ENCODE measurements around the gene PHF1.
A peak's percentile ranks its signal among the peaks of the same experiment; 100 is the strongest.
"Not testable (repeated sequence)": the region's sequence is repeated elsewhere in the genome, so short reads cannot be mapped to it uniquely, and the experiment has no call there.

Gene PHF1

GRCh38 chr6:33391922-33392594 is 18.8 kb upstream of the PHF1 start:
- DNase-seq, result no peak

- no peak for DNase-seq
Observed at GRCh38 chr6:33392595-33392948, 18.2 kb upstream of the PHF1 start.

GRCh38 chr6:33392979-33393378 is 17.8 kb upstream of the PHF1 start:
- no peak for DNase-seq

DNA sequence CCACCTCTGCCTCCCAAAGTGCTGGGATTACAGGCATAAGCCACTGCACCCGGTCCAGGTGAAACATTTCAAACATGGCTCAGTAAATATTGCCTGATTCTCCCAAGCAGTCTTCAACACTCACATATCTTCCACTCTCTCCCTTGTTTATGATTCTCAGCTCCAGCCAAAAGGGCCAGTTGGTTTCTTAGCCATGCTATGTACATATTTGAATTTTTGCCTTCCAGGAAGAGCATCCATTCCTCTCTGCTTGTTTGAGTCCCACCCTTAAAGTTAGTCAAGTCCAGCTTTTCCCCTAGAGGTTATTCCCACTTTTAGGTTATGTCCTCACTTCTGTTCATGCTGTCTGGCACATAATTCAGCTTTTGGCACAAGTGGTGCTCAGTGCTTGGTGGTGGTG is 13.3 kb upstream of the PHF1 start:
- no peak for DNase-seq

DNA sequence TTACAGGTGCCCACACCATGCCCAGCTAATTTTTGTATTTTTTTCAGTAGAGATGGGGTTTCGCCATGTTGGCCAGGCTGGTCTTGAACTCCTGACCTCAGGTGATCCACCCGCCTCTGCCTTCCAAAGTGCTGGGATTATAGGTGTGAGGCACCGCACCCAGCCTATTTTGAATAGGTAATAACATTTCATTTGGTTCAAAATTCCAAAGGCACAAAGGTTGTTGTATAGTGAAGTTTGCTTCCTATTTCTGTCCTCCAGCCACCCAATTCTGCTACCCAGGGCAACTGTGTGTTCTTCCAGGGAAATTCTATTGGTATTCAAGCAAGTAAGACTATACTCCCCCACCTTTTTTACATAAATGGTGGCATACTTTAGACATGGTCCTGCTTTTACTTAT is 12.2 kb upstream of the PHF1 start:
- not testable (repeated sequence) for DNase-seq

- DNase-seq, result not testable (repeated sequence)
Observed at GRCh38 chr6:33399881-33400280, 10.9 kb upstream of the PHF1 start.

DNA sequence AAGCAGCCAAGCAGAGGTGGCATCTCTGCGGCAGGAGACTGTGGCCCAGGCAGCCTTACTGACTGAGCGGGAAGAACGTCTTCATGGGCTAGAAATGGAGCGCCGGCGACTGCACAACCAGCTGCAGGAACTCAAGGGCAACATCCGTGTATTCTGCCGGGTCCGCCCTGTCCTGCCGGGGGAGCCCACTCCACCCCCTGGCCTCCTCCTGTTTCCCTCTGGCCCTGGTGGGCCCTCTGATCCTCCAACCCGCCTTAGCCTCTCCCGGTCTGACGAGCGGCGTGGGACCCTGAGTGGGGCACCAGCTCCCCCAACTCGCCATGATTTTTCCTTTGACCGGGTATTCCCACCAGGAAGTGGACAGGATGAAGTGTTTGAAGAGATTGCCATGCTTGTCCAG is 5.9 kb upstream of the PHF1 start:
- DNase-seq, result no peak

GRCh38 chr6:33405386-33405940 is 5.4 kb upstream of the PHF1 start:
- no peak for DNase-seq

- DNase-seq, result no peak
Observed at GRCh38 chr6:33406126-33406525, 4.7 kb upstream of the PHF1 start.

GRCh38 chr6:33407132-33407718 is 3.6 kb upstream of the PHF1 start:
- no peak for DNase-seq

- peak; percentile 99 for DNase-seq
Observed at GRCh38 chr6:33410050-33410710, 634 bp upstream of the PHF1 start.

DNA sequence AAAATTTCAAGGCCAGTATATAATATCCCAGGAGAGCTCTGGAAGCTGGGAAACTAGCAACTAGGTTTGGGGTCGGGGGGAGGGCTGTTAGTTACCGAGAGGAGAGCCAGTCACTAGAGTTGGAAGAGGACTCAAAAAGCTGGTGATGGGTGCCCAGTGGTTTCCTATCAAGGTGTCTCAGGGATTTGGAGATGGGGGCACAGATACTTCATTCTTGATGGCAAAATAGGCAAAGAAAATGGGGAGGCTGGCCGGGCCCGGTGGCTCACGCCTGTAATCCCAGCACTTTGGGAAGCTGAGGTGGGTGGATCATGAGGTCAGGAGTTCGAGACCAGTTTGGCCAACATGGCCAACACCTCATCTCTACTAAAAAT is 805 bp downstream of the PHF1 start:
- no peak for DNase-seq

DNA sequence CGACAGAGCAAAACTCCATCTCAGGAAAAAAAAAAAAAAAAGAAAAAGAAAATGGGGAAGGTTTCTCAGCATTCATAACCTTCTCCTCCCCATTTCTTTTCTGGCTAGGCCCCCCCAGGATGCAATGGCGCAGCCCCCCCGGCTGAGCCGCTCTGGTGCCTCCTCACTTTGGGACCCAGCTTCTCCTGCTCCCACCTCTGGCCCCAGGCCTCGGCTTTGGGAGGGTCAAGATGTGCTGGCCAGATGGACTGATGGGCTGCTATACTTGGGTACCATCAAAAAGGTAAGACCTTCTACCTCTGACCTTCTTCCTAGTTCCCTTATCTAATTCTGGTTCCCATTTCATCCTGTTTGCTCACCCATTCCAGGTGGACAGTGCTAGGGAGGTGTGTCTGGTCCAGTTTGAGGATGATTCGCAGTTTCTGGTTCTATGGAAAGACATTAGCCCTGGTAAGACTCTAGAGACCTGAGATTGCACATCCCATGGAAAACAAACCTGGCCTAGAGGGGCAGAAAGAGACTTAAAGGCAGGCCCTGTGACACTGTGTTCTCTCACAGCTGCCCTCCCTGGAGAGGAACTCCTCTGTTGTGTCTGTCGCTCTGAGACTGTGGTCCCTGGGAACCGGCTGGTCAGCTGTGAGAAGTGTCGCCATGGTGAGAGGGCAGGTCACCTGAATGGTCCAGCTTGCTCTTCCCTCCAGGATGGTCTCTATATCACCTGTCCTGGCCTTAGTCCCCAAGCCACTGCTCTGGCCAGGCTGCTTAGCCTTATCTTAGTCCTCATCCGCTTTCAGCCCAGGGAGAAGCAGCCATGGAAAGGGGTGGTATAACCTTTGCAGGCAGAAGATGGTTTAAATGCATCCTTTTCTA is 1.6 kb downstream of the PHF1 start:
- no peak for DNase-seq

DNA sequence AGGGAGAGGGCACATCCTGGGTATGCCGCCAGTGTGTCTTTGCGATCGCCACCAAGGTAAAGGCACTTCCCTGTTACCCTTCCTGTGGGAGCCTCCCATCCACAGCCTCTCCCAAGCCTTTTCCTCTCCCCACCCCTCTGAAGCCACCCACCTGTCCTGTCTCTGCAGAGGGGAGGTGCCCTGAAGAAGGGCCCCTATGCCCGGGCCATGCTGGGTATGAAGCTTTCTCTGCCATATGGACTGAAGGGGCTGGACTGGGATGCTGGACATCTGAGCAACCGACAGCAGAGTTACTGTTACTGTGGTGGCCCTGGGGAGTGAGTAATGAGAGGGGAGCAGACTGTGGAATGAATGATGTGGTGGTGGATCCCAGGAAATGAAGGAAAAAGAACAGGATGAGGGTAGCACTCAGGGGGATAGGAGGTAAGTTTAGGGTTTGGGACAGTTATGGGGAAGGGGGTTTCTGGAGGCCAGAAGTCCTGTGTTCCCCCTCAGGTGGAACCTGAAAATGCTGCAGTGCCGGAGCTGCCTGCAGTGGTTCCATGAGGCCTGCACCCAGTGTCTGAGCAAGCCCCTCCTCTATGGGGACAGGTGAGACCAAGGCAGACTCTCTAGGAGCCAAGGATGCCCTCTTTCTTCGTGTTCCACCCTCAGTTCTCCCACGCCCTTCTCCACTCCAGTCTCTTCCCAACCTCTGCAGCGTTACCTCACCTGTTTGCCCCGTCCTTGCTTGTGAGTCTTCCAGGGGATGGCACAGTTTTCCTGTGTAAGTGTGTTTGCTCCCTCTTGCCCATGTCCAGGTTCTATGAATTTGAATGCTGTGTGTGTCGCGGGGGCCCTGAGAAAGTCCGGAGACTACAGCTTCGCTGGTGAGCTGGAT is 2.7 kb downstream of the PHF1 start:
- DNase-seq, result no peak

DNA sequence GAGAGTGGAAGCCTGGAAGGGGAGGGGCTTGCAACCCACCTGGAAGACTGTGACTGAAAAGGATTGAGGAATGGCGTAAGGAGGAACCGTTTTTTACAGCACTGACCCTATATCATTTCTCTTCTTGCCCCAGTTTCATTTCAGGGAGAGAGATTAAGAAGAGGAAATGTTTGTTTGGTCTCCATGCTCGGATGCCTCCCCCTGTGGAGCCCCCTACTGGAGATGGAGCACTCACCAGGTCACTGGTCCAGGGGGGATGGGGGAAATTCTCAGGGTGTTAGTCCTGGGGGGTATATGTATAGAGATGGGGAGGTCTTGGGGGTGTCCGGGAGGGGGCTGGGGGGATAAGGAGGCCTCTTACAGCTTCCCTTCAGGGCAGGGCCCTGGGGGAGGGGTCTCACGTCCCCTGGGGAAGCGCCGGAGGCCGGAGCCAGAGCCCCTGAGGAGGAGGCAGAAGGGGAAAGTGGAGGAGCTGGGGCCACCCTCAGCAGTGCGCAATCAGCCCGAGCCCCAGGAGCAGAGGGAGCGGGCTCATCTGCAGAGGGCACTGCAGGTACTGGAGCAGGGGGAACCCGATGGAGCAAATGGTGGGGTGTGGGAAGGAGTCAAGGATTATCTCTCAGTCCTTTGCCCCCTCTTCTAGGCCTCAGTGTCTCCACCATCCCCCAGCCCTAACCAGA is 3.9 kb downstream of the PHF1 start:
- DNase-seq, result no peak

- DNase-seq, result no peak
Observed at GRCh38 chr6:33415831-33416230, 5.0 kb downstream of the PHF1 start.

GRCh38 chr6:33416386-33417127 is 5.7 kb downstream of the PHF1 start:
- peak; percentile 73 for DNase-seq

- peak; percentile 71 for DNase-seq
Observed at GRCh38 chr6:33417128-33417902, 6.5 kb downstream of the PHF1 start.

- peak; percentile 100 for DNase-seq
Observed at GRCh38 chr6:33417903-33418689, 7.3 kb downstream of the PHF1 start, which contains the start of gene CUTA. CUTA (minus strand) TSS chr6:33418107; CDS start chr6:33418000, 107 bp downstream.

Data from activated effector memory CD4-positive, alpha-beta T cell treated with anti-CD3 and anti-CD28 coated beads, Interleukin-2, amount 50 U/mL, for 16 hours (primary cell).